DOHH2 (cell line): ENCODE data around the gene ABCC2.
"Not testable (repeated sequence)": the region's sequence is repeated elsewhere in the genome, so short reads cannot be mapped to it uniquely, and the experiment has no call there.

Experiments
- H3F3A ChIP-seq: fragments of 200-600 bp; sonication (generic), shearing (Covaris generic); 2 replicates; pipeline ENCODE4 v1.6.0; 2016; ENCODE audit warnings: antibody characterized with exemption, mild to moderate bottlenecking; ENCODE audit not compliant: control insufficient read depth, insufficient read depth
- H3K27ac ChIP-seq: fragments of 200-600 bp; sonication (generic); 2 replicates; pipeline ENCODE4 v1.5.1; 2014; ENCODE audit warnings: low read depth, mild to moderate bottlenecking, low read length, moderate library complexity
- H3K27me3 ChIP-seq: fragments of 200-600 bp; sonication (generic); 2 replicates; pipeline ENCODE4 v1.6.1; 2014; ENCODE audit warnings: mild to moderate bottlenecking, low read length, mixed read lengths; ENCODE audit not compliant: control insufficient read depth
- H3K36me3 ChIP-seq: fragments of 200-600 bp; sonication (generic); 2 replicates; pipeline ENCODE4 v1.6.1; 2014; ENCODE audit warnings: mild to moderate bottlenecking, low read length, moderate library complexity, mixed read lengths; ENCODE audit not compliant: control insufficient read depth
- H3K4me1 ChIP-seq: fragments of 200-600 bp; sonication (generic); 2 replicates; pipeline ENCODE4 v1.6.1; 2014; ENCODE audit warnings: mild to moderate bottlenecking, low read length, mixed read lengths; ENCODE audit not compliant: control insufficient read depth
- H3K4me2 ChIP-seq: fragments of 200-600 bp; sonication (generic); 2 replicates; pipeline ENCODE4 v1.6.0; 2014; ENCODE audit warnings: mild to moderate bottlenecking, low read length, moderate library complexity
- H3K4me3 ChIP-seq: fragments of 200-600 bp; sonication (generic); 2 replicates; pipeline ENCODE4 v1.5.1; 2014; ENCODE audit warnings: mild to moderate bottlenecking, low read length, mixed read lengths
- H3K79me2 ChIP-seq: fragments of 200-600 bp; sonication (generic); 2 replicates; pipeline ENCODE4 v1.6.1; 2014; ENCODE audit warnings: mild to moderate bottlenecking, low read length, mixed read lengths; ENCODE audit not compliant: control insufficient read depth
- H3K9me2 ChIP-seq: fragments of 200-600 bp; sonication (generic); replicated peaks from 2 replicates; pipeline ENCODE4 v1.6.1; 2014; ENCODE audit warnings: mild to moderate bottlenecking, low read length, mixed read lengths; ENCODE audit not compliant: control insufficient read depth
- H3K9me3 ChIP-seq: fragments of 200-600 bp; sonication (generic); 2 replicates; pipeline ENCODE4 v1.6.1; 2014; ENCODE audit warnings: antibody characterized with exemption, low read length, mixed read lengths; ENCODE audit not compliant: control insufficient read depth, insufficient read depth
- H4K20me1 ChIP-seq: fragments of 200-600 bp; sonication (generic); 2 replicates; pipeline ENCODE4 v1.6.0; 2014; ENCODE audit warnings: low read depth, mild to moderate bottlenecking, antibody characterized with exemption, low read length, moderate library complexity; ENCODE audit not compliant: control insufficient read depth, insufficient read depth
- EZH2phosphoT487 ChIP-seq: fragments of 200-600 bp; sonication (generic); IDR thresholded peaks from 2 replicates; pipeline ENCODE4 v1.6.1; 2017; ENCODE audit warnings: borderline replicate concordance, mild to moderate bottlenecking, antibody characterized with exemption, low read length, moderate library complexity, mixed read lengths
- TF ChIP-seq, protein P1 (sequence below): fragments of 200-600 bp; sonication (generic); IDR thresholded peaks from one replicate; pipeline ENCODE4 v1.5.1; 2014; ENCODE audit warnings: antibody characterized with exemption, mild to moderate bottlenecking, low read depth, low read length; ENCODE audit not compliant: poor library complexity, severe bottlenecking

ABCC2 gene

DNA sequence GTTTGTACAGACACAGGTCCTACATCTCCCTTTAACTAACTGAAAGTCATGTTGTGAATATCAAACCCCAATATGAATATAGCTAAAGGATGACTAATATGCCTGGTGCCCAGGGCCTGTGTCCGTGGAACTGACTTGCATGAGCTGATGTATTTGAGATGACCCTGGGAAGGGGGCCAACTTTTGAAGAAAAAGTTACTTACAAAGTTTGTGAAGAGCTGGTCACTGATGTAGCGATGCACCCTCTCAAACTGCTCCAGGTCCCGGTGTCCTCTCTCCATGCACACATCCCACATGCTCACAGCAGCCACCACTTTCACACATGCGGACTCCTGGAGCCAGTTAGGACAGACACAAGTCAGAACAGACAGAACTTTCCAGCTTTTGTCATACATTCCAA lies 106.2 kb downstream of the ABCC2 start:
- Histone ChIP-seq H3K79me2 (no peaks in the 10 kb centered on the region), H3K36me3 (peaks cover 77% of the 10 kb centered on the region), H3K27me3 (no peaks in the 10 kb centered on the region), H3K4me1 (no peaks in the 10 kb centered on the region), H3F3A (peaks cover 5% of the 10 kb centered on the region), H3K4me3 (no peak overlapping the region), H4K20me1 (no peaks in the 10 kb centered on the region; the same call in 1 of the 2 replicates), H3K4me2 (no peak overlapping the region), H3K27ac (no peak overlapping the region), H3K9me2 (no peaks in the 10 kb centered on the region), H3K9me3 (no peaks in the 10 kb centered on the region)
- no peak for TF ChIP-seq EZH2phosphoT487
- TF ChIP-seq, protein P1, sequence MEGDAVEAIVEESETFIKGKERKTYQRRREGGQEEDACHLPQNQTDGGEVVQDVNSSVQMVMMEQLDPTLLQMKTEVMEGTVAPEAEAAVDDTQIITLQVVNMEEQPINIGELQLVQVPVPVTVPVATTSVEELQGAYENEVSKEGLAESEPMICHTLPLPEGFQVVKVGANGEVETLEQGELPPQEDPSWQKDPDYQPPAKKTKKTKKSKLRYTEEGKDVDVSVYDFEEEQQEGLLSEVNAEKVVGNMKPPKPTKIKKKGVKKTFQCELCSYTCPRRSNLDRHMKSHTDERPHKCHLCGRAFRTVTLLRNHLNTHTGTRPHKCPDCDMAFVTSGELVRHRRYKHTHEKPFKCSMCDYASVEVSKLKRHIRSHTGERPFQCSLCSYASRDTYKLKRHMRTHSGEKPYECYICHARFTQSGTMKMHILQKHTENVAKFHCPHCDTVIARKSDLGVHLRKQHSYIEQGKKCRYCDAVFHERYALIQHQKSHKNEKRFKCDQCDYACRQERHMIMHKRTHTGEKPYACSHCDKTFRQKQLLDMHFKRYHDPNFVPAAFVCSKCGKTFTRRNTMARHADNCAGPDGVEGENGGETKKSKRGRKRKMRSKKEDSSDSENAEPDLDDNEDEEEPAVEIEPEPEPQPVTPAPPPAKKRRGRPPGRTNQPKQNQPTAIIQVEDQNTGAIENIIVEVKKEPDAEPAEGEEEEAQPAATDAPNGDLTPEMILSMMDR = no peak

DNA sequence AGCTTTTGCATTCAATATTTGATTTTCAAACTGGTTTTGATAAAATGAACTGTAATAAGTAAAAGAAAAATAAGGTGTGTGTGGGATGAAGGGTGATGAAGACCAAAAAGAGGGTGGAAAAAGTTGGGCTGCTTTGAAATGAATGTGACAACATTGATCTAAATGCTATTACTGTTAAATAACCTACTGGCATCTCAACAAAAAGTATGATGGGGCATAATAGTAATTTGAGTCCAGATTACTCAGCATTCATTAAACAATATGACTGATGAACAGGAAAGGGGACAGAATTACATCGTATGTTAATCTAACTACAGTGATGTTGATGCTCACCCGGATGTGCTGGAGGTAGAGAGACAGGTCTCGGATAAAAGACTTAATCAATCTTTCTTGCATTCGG lies 112.2 kb downstream of the ABCC2 start:
- Histone ChIP-seq H3K4me2 (no peak overlapping the region), H4K20me1 (no peaks in the 10 kb centered on the region), H3K36me3 (peaks cover 78% of the 10 kb centered on the region)

DNA sequence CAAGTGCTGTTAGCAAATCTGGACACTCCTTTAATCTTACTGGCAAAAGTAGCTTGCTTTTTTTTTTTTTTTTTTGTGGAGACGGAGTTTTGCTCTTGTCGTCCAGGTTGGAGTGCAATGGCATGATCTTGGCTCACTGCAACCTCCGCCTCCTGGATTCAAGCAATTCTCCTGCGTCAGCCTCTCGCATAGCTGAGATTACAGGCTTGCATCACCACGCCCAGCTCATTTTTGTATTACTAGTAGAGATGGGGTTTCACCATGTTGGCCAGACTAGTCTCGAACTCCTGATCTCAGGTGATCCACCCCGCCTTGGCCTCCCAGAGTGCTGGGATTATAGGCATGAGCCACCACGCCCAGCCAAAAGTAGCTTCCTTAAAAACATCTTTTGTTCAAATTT lies 112.6 kb downstream of the ABCC2 start:
- H3K27me3 ChIP-seq, H3F3A ChIP-seq, H3K79me2 ChIP-seq, H4K20me1 ChIP-seq, H3K27ac ChIP-seq, H3K4me3 ChIP-seq, H3K4me2 ChIP-seq, H3K9me2 ChIP-seq, H3K9me3 ChIP-seq, H3K4me1 ChIP-seq: not testable (repeated sequence)
- H3K36me3 ChIP-seq = peaks cover 78% of the 10 kb centered on the region

More for the DNA sequence above, 112.2 kb downstream of the ABCC2 start:
- Histone ChIP-seq H3K4me1 (no peaks in the 10 kb centered on the region), H3K4me3 (no peak overlapping the region), H3K79me2 (no peaks in the 10 kb centered on the region), H3K9me3 (no peaks in the 10 kb centered on the region), H3K9me2 (no peaks in the 10 kb centered on the region), H3K27ac (no peak overlapping the region), H3F3A (peaks cover 5% of the 10 kb centered on the region), H3K27me3 (no peaks in the 10 kb centered on the region)
- TF ChIP-seq, protein P1 = no peak
- no peak for TF ChIP-seq EZH2phosphoT487

DNA sequence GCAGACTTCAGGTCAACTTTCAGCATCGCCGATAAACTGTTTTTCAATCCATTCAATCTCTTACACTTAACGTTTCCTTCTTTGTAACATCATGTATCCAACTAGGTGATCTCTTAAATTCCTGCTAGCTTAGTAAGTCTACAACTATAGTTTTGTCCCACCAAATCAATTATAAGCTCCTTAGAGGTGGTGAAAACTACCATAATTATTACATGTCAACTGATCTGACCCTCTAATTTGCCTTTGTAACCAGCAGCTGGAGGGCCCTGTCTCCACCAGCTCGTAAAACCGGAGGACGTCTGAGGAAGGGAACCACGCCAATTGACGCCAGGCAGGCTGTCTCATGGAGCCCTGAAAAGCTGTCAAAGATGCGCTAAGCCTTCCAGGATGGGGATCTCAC lies 113.4 kb downstream of the ABCC2 start:
- Histone ChIP-seq H3K4me3 (no peak overlapping the region), H3F3A (no peaks in the 10 kb centered on the region), H3K9me2 (no peaks in the 10 kb centered on the region), H3K27me3 (no peaks in the 10 kb centered on the region), H3K79me2 (no peaks in the 10 kb centered on the region), H3K36me3 (peaks cover 78% of the 10 kb centered on the region), H3K4me1 (no peaks in the 10 kb centered on the region), H3K4me2 (no peak overlapping the region), H4K20me1 (no peaks in the 10 kb centered on the region), H3K27ac (no peak overlapping the region), H3K9me3 (no peaks in the 10 kb centered on the region)
- no peak for TF ChIP-seq EZH2phosphoT487
- TF ChIP-seq, protein P1 = no peak
